Smooth muscle cell (in vitro differentiated cells): ENCODE data around the gene DHX38. TPM values are rescaled to one million over a fixed set of nuclear protein-coding genes. Genes with fewer than 3 reads are reported as not detected.

ENCODE experiments used
- DNase-seq: peaks from one replicate; lab custom pipeline; 2025; ENCODE audit not compliant: unreplicated experiment; lab: John Stamatoyannopoulos, UW
- H2AFZ ChIP-seq: fragments of 200-600 bp; sonication (generic); 2 replicates; pipeline ENCODE4 v1.6.0; 2016; ENCODE audit warnings: antibody characterized with exemption, low read depth, mild to moderate bottlenecking
- H3F3A ChIP-seq: fragments of 200-600 bp; sonication (generic); 2 replicates; pipeline ENCODE4 v1.6.0; 2017; ENCODE audit warnings: antibody characterized with exemption, low read depth
- H3K27ac ChIP-seq: fragments of 200-600 bp; sonication (generic); 2 replicates; pipeline ENCODE4 v1.5.1; 2016; ENCODE audit warnings: low read depth, mild to moderate bottlenecking
- H3K27me3 ChIP-seq: fragments of 200-600 bp; sonication (generic); 2 replicates; pipeline ENCODE4 v1.6.1; 2016; ENCODE audit warnings: low read depth, mild to moderate bottlenecking
- H3K36me3 ChIP-seq: fragments of 200-600 bp; sonication (generic); 2 replicates; pipeline ENCODE4 v1.5.1; 2016; ENCODE audit warnings: low read depth
- H3K4me1 ChIP-seq: fragments of 200-600 bp; sonication (generic); 2 replicates; pipeline ENCODE4 v1.5.1; 2016; ENCODE audit warnings: low read depth
- H3K4me2 ChIP-seq: fragments of 200-600 bp; sonication (generic); 2 replicates; pipeline ENCODE4 v1.6.0; 2016; ENCODE audit warnings: mild to moderate bottlenecking
- H3K4me3 ChIP-seq: fragments of 200-600 bp; sonication (generic); 2 replicates; pipeline ENCODE4 v1.5.1; 2016; ENCODE audit warnings: mild to moderate bottlenecking
- H3K79me2 ChIP-seq: fragments of 200-600 bp; sonication (generic); 2 replicates; pipeline ENCODE4 v1.6.0; 2016; ENCODE audit warnings: low read depth, mild to moderate bottlenecking
- H3K9ac ChIP-seq: fragments of 200-600 bp; sonication (generic); 2 replicates; pipeline ENCODE4 v1.6.0; 2016; ENCODE audit warnings: low read depth
- H3K9me3 ChIP-seq: fragments of 200-600 bp; sonication (generic); replicated peaks from 2 replicates; pipeline ENCODE4 v1.5.1; 2016; ENCODE audit warnings: low read depth
- H4K20me1 ChIP-seq: fragments of 200-600 bp; sonication (generic); 2 replicates; pipeline ENCODE4 v1.6.0; 2016; ENCODE audit warnings: low read depth
- WGBS: methylation state at CpG from one replicate; pipeline ENCODE4 v1.1.7; 2016; ENCODE audit warnings: low lambda C conversion rate; 5-methylcytosine and 5-hydroxymethylcytosine counted together
- polyA plus RNA-seq: library from polyadenylated mRNA; unstranded; fragments of >200 nt; fragmentation: Nextera tagmentation; extraction: Ambion mirVana; gene quantifications from 2 replicates; pipeline ENCODE4 v1.2.1, GENCODE V29; 2016
- total RNA-seq: library from RNA; depleted of rRNA; stranded (reverse); fragments of >200 nt; gene quantifications from 2 replicates; pipeline ENCODE4 v1.2.3, GENCODE V29; 2014
- TF ChIP-seq, protein P1 (sequence below): fragments of 200-600 bp; sonication (generic); IDR thresholded peaks from 2 replicates; pipeline ENCODE4 v1.5.1; 2017; ENCODE audit warnings: borderline replicate concordance, mild to moderate bottlenecking, antibody characterized with exemption; ENCODE audit not compliant: insufficient read depth, poor library complexity, severe bottlenecking

The DHX38 gene
- total and polyA plus RNA-seq, 2 experiments from 2014 or later, result 30.8 to 45.4 TPM

DNA sequence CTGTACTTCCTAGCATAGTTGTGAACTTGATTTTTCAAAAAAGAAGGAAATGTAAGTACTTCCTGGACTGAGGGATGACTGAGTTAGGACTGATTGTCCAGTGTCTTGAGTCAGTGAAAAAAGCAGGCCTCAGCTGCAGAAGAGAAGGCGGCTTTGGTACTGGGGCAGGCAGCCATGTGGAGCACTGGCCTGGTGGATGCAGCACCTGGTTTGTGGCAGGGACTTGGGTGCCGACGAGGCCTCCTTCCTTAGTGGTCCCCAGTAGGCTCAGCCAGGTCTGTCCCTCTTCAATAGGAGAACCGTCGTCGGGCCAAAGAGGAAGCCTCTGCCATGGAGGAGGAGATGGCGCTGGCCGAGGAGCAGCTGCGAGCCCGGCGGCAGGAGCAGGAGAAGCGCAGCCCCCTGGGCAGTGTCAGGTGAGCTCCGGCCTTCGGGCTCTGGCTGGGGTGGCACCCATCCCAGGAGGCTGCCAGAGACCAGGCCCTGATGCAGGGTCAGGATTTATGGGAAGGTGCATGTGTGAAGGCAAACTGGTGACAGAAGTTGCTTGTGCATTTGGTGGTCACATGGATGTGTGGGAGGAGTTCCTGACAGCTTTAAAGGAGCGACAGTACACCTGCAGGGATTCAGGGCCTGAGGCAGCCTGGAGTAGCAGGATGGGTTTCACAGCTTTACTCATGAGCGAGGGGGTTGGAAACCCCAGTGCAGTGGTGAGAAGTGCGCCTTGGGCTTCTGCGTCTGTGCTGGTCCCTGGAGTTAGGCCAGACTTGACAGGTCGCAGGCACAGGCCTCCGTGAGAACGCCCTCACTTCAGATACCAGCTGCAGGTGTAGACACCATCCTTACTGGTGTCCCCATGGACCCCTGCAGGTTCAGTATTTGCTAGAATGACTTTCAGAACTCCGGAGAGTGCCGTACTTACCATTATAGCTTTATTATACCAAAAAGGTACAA lies 17.3 kb downstream of the DHX38 start:
- TF ChIP-seq, protein P1, sequence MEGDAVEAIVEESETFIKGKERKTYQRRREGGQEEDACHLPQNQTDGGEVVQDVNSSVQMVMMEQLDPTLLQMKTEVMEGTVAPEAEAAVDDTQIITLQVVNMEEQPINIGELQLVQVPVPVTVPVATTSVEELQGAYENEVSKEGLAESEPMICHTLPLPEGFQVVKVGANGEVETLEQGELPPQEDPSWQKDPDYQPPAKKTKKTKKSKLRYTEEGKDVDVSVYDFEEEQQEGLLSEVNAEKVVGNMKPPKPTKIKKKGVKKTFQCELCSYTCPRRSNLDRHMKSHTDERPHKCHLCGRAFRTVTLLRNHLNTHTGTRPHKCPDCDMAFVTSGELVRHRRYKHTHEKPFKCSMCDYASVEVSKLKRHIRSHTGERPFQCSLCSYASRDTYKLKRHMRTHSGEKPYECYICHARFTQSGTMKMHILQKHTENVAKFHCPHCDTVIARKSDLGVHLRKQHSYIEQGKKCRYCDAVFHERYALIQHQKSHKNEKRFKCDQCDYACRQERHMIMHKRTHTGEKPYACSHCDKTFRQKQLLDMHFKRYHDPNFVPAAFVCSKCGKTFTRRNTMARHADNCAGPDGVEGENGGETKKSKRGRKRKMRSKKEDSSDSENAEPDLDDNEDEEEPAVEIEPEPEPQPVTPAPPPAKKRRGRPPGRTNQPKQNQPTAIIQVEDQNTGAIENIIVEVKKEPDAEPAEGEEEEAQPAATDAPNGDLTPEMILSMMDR, result no peak
- no peaks in the 10 kb centered on the region for H3K27me3 ChIP-seq
- H3K4me3 ChIP-seq, result no peak overlapping the region
- H2AFZ ChIP-seq, result no peak overlapping the region
- H3K4me2 ChIP-seq, result no peak overlapping the region
- H3K27ac ChIP-seq, result no peak overlapping the region
- no peaks in the 10 kb centered on the region for H3K9me3 ChIP-seq
- H3K9ac ChIP-seq, result no peak overlapping the region
- no peaks in the 10 kb centered on the region for H4K20me1 ChIP-seq
- no peaks in the 10 kb centered on the region for H3K79me2 ChIP-seq
- H3F3A ChIP-seq, result peaks cover 3% of the 10 kb centered on the region
- 98% methylated on average over 23 of the region's 23 CpGs for WGBS
- H3K36me3 ChIP-seq, result peaks cover 10% of the 10 kb centered on the region
- H3K4me1 ChIP-seq, result no peaks in the 10 kb centered on the region
- no peak for DNase-seq

DNA sequence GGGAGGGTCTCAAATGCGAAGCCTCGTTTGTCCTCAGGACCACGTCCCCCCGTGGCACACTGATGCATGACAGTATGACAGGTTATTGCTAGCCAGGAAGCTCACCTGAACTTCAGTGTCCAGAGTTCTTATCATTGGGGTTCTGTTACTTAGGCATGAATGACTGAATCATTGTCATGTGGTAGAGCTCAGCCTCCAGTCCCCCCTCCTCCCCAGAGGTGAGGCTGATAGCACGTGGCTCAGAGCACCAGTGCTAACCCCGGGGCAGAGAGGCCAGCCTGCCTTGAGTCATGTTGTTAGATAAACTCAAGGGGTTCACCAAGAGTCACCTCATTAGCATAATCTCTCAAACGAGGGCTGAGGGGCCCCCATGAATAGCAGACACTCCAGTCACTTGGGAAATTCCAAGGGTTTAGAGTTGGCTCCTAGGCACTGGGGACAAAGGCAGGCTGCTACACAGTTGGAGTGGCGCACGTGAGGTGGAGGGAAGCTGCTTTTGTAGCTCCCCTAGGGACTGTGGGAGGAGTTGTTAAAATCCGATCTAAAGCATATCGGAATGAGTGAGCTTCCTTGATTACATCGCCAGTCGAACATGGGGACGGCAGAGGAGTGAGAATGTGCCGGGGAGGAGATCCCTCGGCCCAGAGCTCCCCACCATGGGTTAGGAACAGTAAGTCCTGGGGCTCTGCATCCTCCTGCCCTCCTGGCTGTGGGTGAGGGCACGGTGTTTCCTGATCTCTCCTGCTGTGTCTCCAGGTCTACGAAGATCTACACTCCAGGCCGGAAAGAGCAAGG lies 18.2 kb downstream of the DHX38 start:
- H3K36me3 ChIP-seq, result peaks cover 10% of the 10 kb centered on the region
- H2AFZ ChIP-seq, result no peak overlapping the region
- no peak for DNase-seq
- H4K20me1 ChIP-seq, result no peaks in the 10 kb centered on the region
- no peaks in the 10 kb centered on the region for H3K79me2 ChIP-seq
- no peak overlapping the region for H3K4me3 ChIP-seq
- H3K27ac ChIP-seq, result no peak overlapping the region
- peaks cover 3% of the 10 kb centered on the region for H3F3A ChIP-seq
- H3K4me1 ChIP-seq, result no peaks in the 10 kb centered on the region
- TF ChIP-seq, protein P1, result no peak
- no peaks in the 10 kb centered on the region for H3K27me3 ChIP-seq
- H3K9me3 ChIP-seq, result no peaks in the 10 kb centered on the region
- WGBS, result 82% methylated on average over 19 of the region's 19 CpGs
- H3K4me2 ChIP-seq, result no peak overlapping the region
- no peak overlapping the region for H3K9ac ChIP-seq

DNA sequence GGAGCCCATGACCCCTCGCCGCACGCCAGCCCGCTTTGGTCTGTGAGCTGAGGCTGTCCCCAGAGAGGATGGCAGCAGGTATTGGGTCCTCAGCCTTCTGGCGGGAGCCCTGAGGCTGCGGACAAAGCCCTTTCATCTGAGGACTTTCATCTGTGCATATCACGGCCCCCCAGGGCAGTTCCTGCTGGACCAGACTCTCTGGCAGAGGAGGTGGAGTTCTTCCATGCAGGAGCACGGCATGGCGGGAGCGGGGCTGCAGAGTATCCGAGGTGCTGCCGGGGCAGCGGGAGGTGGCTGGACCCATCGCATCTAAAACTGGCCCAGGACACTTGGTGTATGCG lies 18.8 kb downstream of the DHX38 start:
- DNase-seq, result no peak
- 98% methylated on average over 15 of the region's 15 CpGs for WGBS
- no peaks in the 10 kb centered on the region for H3K27me3 ChIP-seq
- H3K79me2 ChIP-seq, result no peaks in the 10 kb centered on the region
- no peaks in the 10 kb centered on the region for H3K4me1 ChIP-seq
- H3K4me3 ChIP-seq, result no peak overlapping the region
- H3K4me2 ChIP-seq, result no peak overlapping the region
- no peak overlapping the region for H3K9ac ChIP-seq
- no peak overlapping the region for H2AFZ ChIP-seq
- no peaks in the 10 kb centered on the region for H4K20me1 ChIP-seq
- H3K27ac ChIP-seq, result no peak overlapping the region
- TF ChIP-seq, protein P1, result no peak
- no peaks in the 10 kb centered on the region for H3K9me3 ChIP-seq
- H3K36me3 ChIP-seq, result peaks cover 6% of the 10 kb centered on the region
- peaks cover 3% of the 10 kb centered on the region for H3F3A ChIP-seq
